GM19467 (cell line): ENCODE results near the gene COL4A3.

Experiments
- ATAC-seq: cut with Tn5 transposase; IDR thresholded peaks from one replicate; pipeline ENCODE4 v1.9.1; 2021; ENCODE audit warnings: mild to moderate bottlenecking, moderate library complexity; ENCODE audit not compliant: unreplicated experiment

Gene COL4A3

GRCh38 chr2:227163998-227164762 lies at the start of gene COL4A3, which contains the start of gene COL4A4:
Gene COL4A3, plus strand, starts transcription at chr2:227164624. Its CDS starts 103 bp downstream, at chr2:227164727.
Gene COL4A4, minus strand, starts transcription at chr2:227164205. Its CDS starts 16,722 bp downstream, at chr2:227147483.
- ATAC-seq = peak; percentile 58

GRCh38 chr2:227115761-227116160 lies 48.7 kb upstream of the COL4A3 start:
- ATAC-seq = no peak

- ATAC-seq = no peak
Measured at GRCh38 chr2:227117027-227117426, 47.4 kb upstream of the COL4A3 start.

- no peak for ATAC-seq
Measured at GRCh38 chr2:227117852-227118251, 46.6 kb upstream of the COL4A3 start.

- ATAC-seq = no peak
Measured at GRCh38 chr2:227118353-227118752, 46.1 kb upstream of the COL4A3 start.

GRCh38 chr2:227123697-227124096 lies 40.7 kb upstream of the COL4A3 start:
- no peak for ATAC-seq

- ATAC-seq = no peak
Measured at GRCh38 chr2:227124811-227125210, 39.6 kb upstream of the COL4A3 start.

- ATAC-seq = no peak
Measured at GRCh38 chr2:227125506-227125905, 38.9 kb upstream of the COL4A3 start.

- no peak for ATAC-seq
Measured at GRCh38 chr2:227127201-227127600, 37.2 kb upstream of the COL4A3 start.

- ATAC-seq = no peak
Measured at GRCh38 chr2:227130636-227131035, 33.8 kb upstream of the COL4A3 start.

GRCh38 chr2:227132986-227133385 lies 31.4 kb upstream of the COL4A3 start:
- no peak for ATAC-seq

GRCh38 chr2:227134591-227134990 lies 29.8 kb upstream of the COL4A3 start:
- no peak for ATAC-seq

GRCh38 chr2:227141301-227141700 lies 23.1 kb upstream of the COL4A3 start:
- no peak for ATAC-seq

- no peak for ATAC-seq
Measured at GRCh38 chr2:227143895-227144294, 20.5 kb upstream of the COL4A3 start.

GRCh38 chr2:227146456-227146855 lies 18.0 kb upstream of the COL4A3 start:
- no peak for ATAC-seq

- ATAC-seq = no peak
Measured at GRCh38 chr2:227147023-227147422, 17.4 kb upstream of the COL4A3 start.

- ATAC-seq = no peak
Measured at GRCh38 chr2:227148106-227148505, 16.3 kb upstream of the COL4A3 start.

GRCh38 chr2:227150222-227150936 lies 14.0 kb upstream of the COL4A3 start:
- no peak for ATAC-seq

GRCh38 chr2:227152093-227152766 lies 12.2 kb upstream of the COL4A3 start:
- ATAC-seq = no peak

- no peak for ATAC-seq
Measured at GRCh38 chr2:227153307-227153706, 11.1 kb upstream of the COL4A3 start.

GRCh38 chr2:227153758-227154486 lies 10.5 kb upstream of the COL4A3 start:
- no peak for ATAC-seq
